Heart right ventricle (tissue), 16 donors: Measurements from ENCODE around the gene SMURF1. TPM values are rescaled to one million over a fixed set of nuclear protein-coding genes. Genes with fewer than 3 reads are reported as not detected.

Source experiments
- ATAC-seq, 8 donors: fragments of 200-7000 bp; cut with Tn5 transposase; one replicate each; pipeline ENCODE4 v1.9.1; 2020; ENCODE audit warnings: mild to moderate bottlenecking in 8 of 8, moderate library complexity in 8 of 8, moderate number of reproducible peaks in 1 of 8
- DNase-seq, 2 donors: peaks; one replicate each; pipeline ENCODE4 v3.0.0-alpha.2; 2020
- H3K27ac ChIP-seq, 10 donors: fragments of 200-600 bp; sonication (generic) in 2 of 10; one replicate each; pipeline versions ENCODE4 v1.5.0 to v1.8.0; 2020 to 2022; ENCODE audit warnings: mild to moderate bottlenecking in 3 of 10
- H3K27me3 ChIP-seq, 7 donors: fragments of 200-600 bp; one replicate each; pipeline ENCODE4 v1.8.0; 2021 to 2022; ENCODE audit warnings: mild to moderate bottlenecking in 2 of 7
- H3K36me3 ChIP-seq, 9 donors: fragments of 200-600 bp; sonication (generic) in 1 of 9; one replicate each; pipeline versions ENCODE4 v1.5.0 to v1.8.0; 2020 to 2022; ENCODE audit warnings: mild to moderate bottlenecking in 2 of 9
- H3K4me1 ChIP-seq, 9 donors: fragments of 200-600 bp; sonication (generic) in 1 of 9; one replicate each; pipeline versions ENCODE4 v1.5.0 to v1.8.0; 2020 to 2022; ENCODE audit warnings: mild to moderate bottlenecking in 4 of 9
- H3K4me3 ChIP-seq, 10 donors: fragments of 200-600 bp; sonication (generic) in 2 of 10; one replicate each; pipeline versions ENCODE4 v1.5.0 to v1.8.0; 2020 to 2022; ENCODE audit warnings: mild to moderate bottlenecking in 7 of 10, moderate library complexity in 2 of 10
- H3K9me3 ChIP-seq, 11 donors: fragments of 200-600 bp in 10 of 11; sonication (generic) in 2 of 11; one replicate each; pipeline versions ENCODE4 v1.5.0 to v1.8.0; 2013 to 2022; ENCODE audit warnings: mild to moderate bottlenecking in 2 of 11, control low read depth in 1 of 11, moderate library complexity in 1 of 11
- WGBS, 2 donors: extraction: QIAGEN DNeasy Blood & Tissue Kit; methylation state at CpG; one replicate each; pipeline ENCODE4 v1.1.7; 2013; ENCODE audit warnings: inconsistent platforms in 1 of 2; 5-methylcytosine and 5-hydroxymethylcytosine counted together
- intact Hi-C, 10 donors: fragments of 100-400 bp; cut with DNase I; formaldehyde crosslinking; loops; one replicate each; pipeline versions ENCODE4 v1.11.1 to v1.14.2; 2022
- polyA plus RNA-seq, 2 donors: library from polyadenylated mRNA; stranded (reverse); fragments of 200-250 nt; gene quantifications; one replicate each; pipeline ENCODE4 v1.2.3, GENCODE V29; 2013
- total RNA-seq, 10 donors: library from RNA; stranded (reverse); fragmentation: NEBNext Ultra II Directional in 3 of 10; extraction: Animal tissue kit (Norgen Biotek cat#: 25700) in 3 of 10; gene quantifications; one replicate each; pipeline versions ENCODE4 v1.2.1 to v1.2.4, GENCODE V29; 2021 to 2023
- TF ChIP-seq, protein P1 (sequence below), 9 donors: fragments of 200-600 bp; sonication (generic) in 2 of 9; IDR thresholded peaks; one replicate each; pipeline versions ENCODE4 v1.5.0 to v1.8.0; 2021 to 2022; ENCODE audit warnings: antibody characterized with exemption in 9 of 9, mild to moderate bottlenecking in 5 of 9, moderate library complexity in 1 of 9
- donor health status: Arrhythmogenic right ventricular cardiomyopathy.
- donor health status: ischemic (EF 13 %, LVEDD 7.1; RV severe dilation, severe dysfunction).
- donor health status: healthy with polysubstance abuse.
- donor health status: DM: no; HTN: yes; CAD: no.
- donor health status: DM: no; HTN: no; CAD: no.
- donor health status: ischemic (EF 25% LVEDD 6.9; RV normal size, moderate dysfunction).
- donor health status: ischemic (EF 25% LVEDD 5.7; RV mildly dilated, moderate dysfunction).
- donor health status: healthy.
- donor health status: DM: yes; HTN: yes; CAD: no.
- donor health status: Ischemic cardiomyopathy.
- donor health status: ischemic (EF 35%, LVEDD 5.7; RV mildly dilated, moderate dysfunction).
- donor health status: nonischemic (EF 11% LVEDD 7.7; RV severe dilation, severe dysfunction).
- donor health status: DM: yes; HTN: yes; CAD: no.
- donor health status: PGD.
- donor health status: ischemic (EF 29% LVEDD 5.4; RV normal size, mild dysfunction).
- donor health status: nonischemic (EF 23%, LVEDD 6.1; RV moderate dilation, normal function).

The SMURF1 gene
- total and polyA plus RNA-seq, 12 donors: 4.2 to 14.7 (median 10.8) TPM

DNA sequence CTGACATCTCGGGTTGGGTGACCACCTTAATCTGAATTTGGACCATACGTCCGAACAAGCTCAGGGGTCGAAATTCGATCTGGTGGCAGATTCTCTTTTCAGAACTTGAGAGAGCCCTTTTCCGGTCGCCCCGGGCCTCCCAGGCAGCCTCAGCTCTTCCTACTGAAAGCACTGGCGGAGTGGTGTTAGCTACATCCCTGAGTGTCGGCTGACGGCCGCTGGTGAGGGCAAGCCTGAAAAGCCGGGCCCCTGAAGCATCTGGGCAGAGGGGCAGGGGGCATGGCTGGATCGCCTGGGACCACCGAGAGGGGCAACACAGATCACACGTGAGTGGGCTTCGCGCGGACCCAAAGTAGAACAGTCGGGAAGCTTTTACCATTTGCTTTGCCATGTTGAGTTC is 116.1 kb downstream of the SMURF1 start:
- no peaks in the 10 kb centered on the region for H3K27me3 ChIP-seq
- peaks cover 0 to 58% (median 45%) of the 10 kb centered on the region in 9 donors for H3K36me3 ChIP-seq
- intact Hi-C loops: no loop called here
- H3K4me3 ChIP-seq: no peak overlapping the region
- TF ChIP-seq, protein P1, sequence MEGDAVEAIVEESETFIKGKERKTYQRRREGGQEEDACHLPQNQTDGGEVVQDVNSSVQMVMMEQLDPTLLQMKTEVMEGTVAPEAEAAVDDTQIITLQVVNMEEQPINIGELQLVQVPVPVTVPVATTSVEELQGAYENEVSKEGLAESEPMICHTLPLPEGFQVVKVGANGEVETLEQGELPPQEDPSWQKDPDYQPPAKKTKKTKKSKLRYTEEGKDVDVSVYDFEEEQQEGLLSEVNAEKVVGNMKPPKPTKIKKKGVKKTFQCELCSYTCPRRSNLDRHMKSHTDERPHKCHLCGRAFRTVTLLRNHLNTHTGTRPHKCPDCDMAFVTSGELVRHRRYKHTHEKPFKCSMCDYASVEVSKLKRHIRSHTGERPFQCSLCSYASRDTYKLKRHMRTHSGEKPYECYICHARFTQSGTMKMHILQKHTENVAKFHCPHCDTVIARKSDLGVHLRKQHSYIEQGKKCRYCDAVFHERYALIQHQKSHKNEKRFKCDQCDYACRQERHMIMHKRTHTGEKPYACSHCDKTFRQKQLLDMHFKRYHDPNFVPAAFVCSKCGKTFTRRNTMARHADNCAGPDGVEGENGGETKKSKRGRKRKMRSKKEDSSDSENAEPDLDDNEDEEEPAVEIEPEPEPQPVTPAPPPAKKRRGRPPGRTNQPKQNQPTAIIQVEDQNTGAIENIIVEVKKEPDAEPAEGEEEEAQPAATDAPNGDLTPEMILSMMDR (IDR thresholded peaks at IDR 0.05): no peak
- WGBS, 2 donors: 89 to 95% methylated on average over 20 of the region's 20 CpGs
- peaks cover 0 to 39% (median 19%) of the 10 kb centered on the region in 9 donors for H3K4me1 ChIP-seq
- no peak overlapping the region for H3K27ac ChIP-seq
- ATAC-seq: peak in 1 of 8 donors; percentile 39
- DNase-seq: no peak
- H3K9me3 ChIP-seq: peaks cover 0 to 6% (median 0%) of the 10 kb centered on the region in 11 donors

DNA sequence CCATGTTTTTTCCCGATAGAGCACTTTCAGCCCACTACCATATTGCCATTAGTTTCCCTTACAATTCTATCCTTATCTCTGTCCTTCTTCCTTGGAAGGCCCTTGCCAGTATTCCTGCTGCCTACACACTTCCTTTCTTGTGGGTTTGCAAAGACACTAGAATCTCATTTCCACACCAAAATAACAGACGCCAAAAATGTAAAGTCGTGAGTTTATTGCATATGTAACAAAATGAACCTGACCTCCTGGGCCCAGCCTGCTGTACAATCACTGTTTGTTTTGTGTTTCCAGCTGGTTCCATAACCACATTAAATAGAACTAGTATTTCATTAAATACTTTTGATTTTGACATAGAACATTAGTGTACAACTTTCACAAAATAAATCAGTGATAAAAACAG is 116.7 kb downstream of the SMURF1 start:
- ATAC-seq (no peak), DNase-seq (no peak)
- Histone ChIP-seq H3K27me3 (no peaks in the 10 kb centered on the region), H3K4me3 (no peak overlapping the region), H3K27ac (peak overlapping the region in 1 of 10 donors; percentile 16), H3K36me3 (peaks cover 0 to 52% (median 39%) of the 10 kb centered on the region in 9 donors), H3K9me3 (peaks cover 0 to 6% (median 0%) of the 10 kb centered on the region in 11 donors), H3K4me1 (peaks cover 0 to 42% (median 22%) of the 10 kb centered on the region in 9 donors)
- intact Hi-C loops: no loop called here
- TF ChIP-seq, protein P1 (IDR thresholded peaks at IDR 0.05): no peak
- 46 to 52% methylated on average over 3 of the region's 3 CpGs for WGBS, 2 donors

DNA sequence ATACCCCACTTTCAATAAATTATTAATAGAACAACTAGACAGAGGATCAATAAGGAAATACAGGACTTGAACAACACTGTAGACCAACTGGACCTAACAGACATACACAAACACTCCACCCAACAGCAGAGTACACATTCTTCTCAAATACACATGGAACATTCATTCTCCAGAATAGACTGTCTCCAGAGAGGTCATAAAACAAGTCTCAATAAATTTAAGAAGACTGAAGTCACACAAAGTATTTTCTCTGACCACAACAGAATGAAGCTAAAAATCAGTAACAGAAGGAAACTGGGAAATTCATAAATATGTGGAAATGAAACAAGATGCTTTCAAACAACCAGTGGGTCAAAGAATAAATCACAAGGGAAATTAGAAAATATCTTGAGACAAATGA is 119.8 kb downstream of the SMURF1 start:
- Histone ChIP-seq H3K36me3 (peaks cover 0 to 42% (median 17%) of the 10 kb centered on the region in 9 donors), H3K27ac (peak overlapping the region in 1 of 10 donors; percentile 20), H3K4me1 (peaks cover 0 to 33% (median 5%) of the 10 kb centered on the region in 9 donors), H3K4me3 (no peak overlapping the region), H3K9me3 (no peaks in the 10 kb centered on the region), H3K27me3 (no peaks in the 10 kb centered on the region)
- ATAC-seq (no peak), DNase-seq (no peak)
- TF ChIP-seq, protein P1 (IDR thresholded peaks at IDR 0.05): no peak
- intact Hi-C loops: no loop called here

DNA sequence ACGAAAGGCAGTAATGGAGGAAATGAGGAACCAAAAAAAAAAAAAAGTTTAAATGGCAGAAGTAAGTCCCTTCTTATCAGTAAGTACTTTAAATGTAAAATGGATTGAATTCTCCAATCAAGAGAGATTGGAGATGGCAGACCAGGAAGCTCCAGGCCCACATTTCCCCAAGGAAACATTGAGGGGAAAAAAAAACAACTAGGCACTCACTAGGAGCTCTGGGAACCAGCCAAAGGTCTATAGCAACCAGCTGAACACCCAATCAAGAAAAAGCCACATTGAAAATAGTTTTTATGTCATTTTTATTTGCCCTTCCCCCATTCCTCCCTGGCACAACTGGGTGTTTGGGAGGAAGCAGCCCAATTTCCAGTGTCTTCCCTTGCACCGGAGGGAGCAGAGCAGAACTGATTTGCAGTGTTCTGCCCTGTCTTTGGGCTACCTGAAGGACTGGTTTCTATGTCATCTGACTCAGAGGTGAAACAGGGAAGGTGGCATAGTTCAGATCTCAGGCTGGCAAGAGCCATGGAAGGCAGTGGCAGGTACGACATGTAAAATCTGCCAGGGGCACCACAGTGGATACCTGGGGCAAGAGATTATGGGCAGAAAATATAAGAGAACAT is 121.9 kb downstream of the SMURF1 start:
- no peak overlapping the region for H3K4me3 ChIP-seq
- H3K9me3 ChIP-seq: no peaks in the 10 kb centered on the region
- H3K4me1 ChIP-seq: peaks cover 0 to 33% (median 5%) of the 10 kb centered on the region in 9 donors
- TF ChIP-seq, protein P1 (IDR thresholded peaks at IDR 0.05): no peak
- WGBS, 2 donors: 79 to 85% methylated on average over 3 of the region's 3 CpGs
- peak overlapping the region in 1 of 10 donors; percentile 5 for H3K27ac ChIP-seq
- intact Hi-C loops: no loop called here
- DNase-seq (no peak), ATAC-seq (peak in 1 of 8 donors; percentile 35)
- H3K36me3 ChIP-seq: peaks cover 0 to 29% (median 0%) of the 10 kb centered on the region in 9 donors
- no peaks in the 10 kb centered on the region for H3K27me3 ChIP-seq
